ENCODE data around the gene SH3TC1. TPM values are rescaled to one million over a fixed set of nuclear protein-coding genes. Genes with fewer than 3 reads are reported as not detected.

SH3TC1 gene
- total and polyA plus RNA-seq, 2 of the 8 experiments (the other 6 are each of a cell fraction or from before 2014, with no cell fraction given) = 0.15 TPM; not detected in 1

DNA sequence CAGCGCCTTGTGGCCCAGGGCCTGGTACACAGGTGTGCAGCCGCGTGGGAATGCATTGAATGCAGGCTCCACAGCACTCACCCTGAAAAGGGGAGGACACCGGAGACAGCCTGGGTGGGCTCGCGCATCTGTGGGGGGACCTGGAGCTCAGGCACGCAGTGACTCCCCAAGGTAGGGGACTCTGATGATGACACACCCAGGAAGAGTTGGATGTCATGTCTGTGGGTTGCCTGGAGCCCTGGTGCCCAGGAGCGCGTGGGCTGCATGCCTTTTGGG is 37.8 kb downstream of the SH3TC1 start:
- Histone ChIP-seq H3K9ac (replicated peaks in 1 of 4; ENCODE audit: extremely low read depth in 1 of 4, low read depth in 3 of 4, low read length in 3 of 4) (no peak overlapping the region), H3K18ac (ENCODE audit: extremely low read depth, low read length) (no peak overlapping the region), H4K20me1 (replicated peaks in 1 of 2; ENCODE audit: control insufficient read depth in 1 of 2, insufficient read depth in 2 of 2, low read length in 2 of 2) (peaks cover 0 to 12% of the 10 kb centered on the region in 2 experiments), H3K27ac (ENCODE audit: low read depth, low read length) (no peak overlapping the region), H2BK5ac (ENCODE audit: low read depth, low read length) (no peak overlapping the region), H2AFZ (ENCODE audit: low read length) (no peak overlapping the region), H2BK120ac (replicated peaks; ENCODE audit: low read depth, low read length) (no peak overlapping the region), H3K79me1 (ENCODE audit: low read depth, low read length) (peaks cover 3% of the 10 kb centered on the region; the same call in 1 of the 2 replicates), H4K5ac (ENCODE audit: insufficient read length, low read depth, low read length) (no peak overlapping the region), H2AK5ac (ENCODE audit: low read depth, low read length) (no peak overlapping the region), H2BK15ac (ENCODE audit: low read length) (no peak overlapping the region), H2BK20ac (ENCODE audit: low read length) (no peak overlapping the region), H3K9me3 (ENCODE audit: insufficient read depth in 2 of 2, low read depth in 1 of 2, low read length in 1 of 2) (no peaks in the 10 kb centered on the region; a peak in 1 of 4 replicates), H3K36me3 (ENCODE audit: control insufficient read depth in 2 of 4, insufficient read depth in 4 of 4, low read length in 3 of 4) (no peaks in the 10 kb centered on the region; a peak in 1 of 8 replicates), H3K23ac (ENCODE audit: insufficient read length) (no peak overlapping the region), H3K4me1 (replicated peaks in 1 of 4; ENCODE audit: control insufficient read depth in 3 of 4, insufficient read depth in 4 of 4, low read length in 3 of 4) (peaks cover 0 to 6% (median 2%) of the 10 kb centered on the region in 4 experiments; a peak in 5 of 7 replicates), H3K27me3 (replicated peaks in 1 of 4; ENCODE audit: control insufficient read depth in 3 of 4, extremely low read depth in 1 of 4, insufficient read depth in 3 of 4, low read length in 3 of 4) (no peaks in the 10 kb centered on the region), H3K79me2 (ENCODE audit: control insufficient read depth in 1 of 2, insufficient read depth in 2 of 2, low read length in 2 of 2) (no peaks in the 10 kb centered on the region), H4K8ac (ENCODE audit: extremely low read depth, insufficient read depth, low read length) (no peak overlapping the region), H4K91ac (replicated peaks; ENCODE audit: insufficient read length, low read length) (no peak overlapping the region), H3K56ac (replicated peaks; ENCODE audit: insufficient read length, low read depth, low read length) (no peak overlapping the region), H3K4me2 (ENCODE audit: insufficient read depth in 1 of 2, low read depth in 2 of 2, low read length in 2 of 2) (no peak overlapping the region), H3K4ac (replicated peaks; ENCODE audit: insufficient read length, low read depth, low read length) (no peak overlapping the region), H3K4me3 (ENCODE audit: extremely low read depth in 1 of 4, insufficient read depth in 2 of 4, low read depth in 3 of 4, low read length in 4 of 4) (no peak overlapping the region), H3K14ac (ENCODE audit: insufficient read length) (no peak overlapping the region), H2BK12ac (ENCODE audit: low read depth, low read length) (no peak overlapping the region), H3K23me2 (ENCODE audit: low read depth, low read length) (peaks cover 10% of the 10 kb centered on the region; the same call in 1 of the 2 replicates)
- ChIA-PET CTCF (ENCODE audit: partially characterized antibody) (interaction anchor here (0.6 to 5.1 kb wide), 16 partner anchors 10 to 174 kb away, joined by 3 to 68 read pairs (median 4); no protein-coding TSS in a partner anchor), POLR2A (ENCODE audit: partially characterized antibody) (no interaction called here)
- WGBS, 2 experiments (ENCODE audit: extremely low coverage in 1 of 2, insufficient coverage in 1 of 2, insufficient read length in 1 of 2, insufficient replicate concordance in 2 of 2, low coverage in 1 of 2, low lambda C conversion rate in 2 of 2, missing lambda C conversion rate in 1 of 2) = 85% methylated on average over 9 of the region's 9 CpGs; no CpG with 5 or more reads in 1 of the 2 experiments
- TF ChIP-seq SP1 (IDR thresholded peaks at IDR 0.05; ENCODE audit: low read depth, low read length) (no peak), RNF2 (IDR thresholded peaks at IDR 0.05; ENCODE audit: borderline replicate concordance, low read depth, low read length, missing control alignments, poor library complexity, severe bottlenecking) (no peak), NANOG (IDR thresholded peaks at IDR 0.05; ENCODE audit: insufficient read depth, low read depth, low read length, poor library complexity, severe bottlenecking) (no peak), RXRA (IDR thresholded peaks at IDR 0.05; ENCODE audit: insufficient read depth, low read depth, low read length) (no peak), GTF2F1 (IDR thresholded peaks at IDR 0.05; ENCODE audit: borderline replicate concordance, low read depth, low read length) (no peak), TCF12 (IDR thresholded peaks at IDR 0.05; ENCODE audit: low read depth, low read length) (no peak)
- FAIRE-seq (no peak), DNase-seq (ENCODE audit: low read depth in 1 of 2, low spot score in 2 of 2) (no peak)
